Esophagus squamous epithelium (tissue), 5 donors: Measurements from ENCODE around the gene ABCA12. TPM values are rescaled to one million over a fixed set of nuclear protein-coding genes. Genes with fewer than 3 reads are reported as not detected.
A peak's percentile ranks its signal among the peaks of the same experiment; 100 is the strongest.

Source experiments
- DNase-seq: peaks from one replicate; lab custom pipeline; 2025; lab: John Stamatoyannopoulos, UW
- H3K27ac ChIP-seq, 4 donors: fragments of 200-600 bp; sonication (generic); one replicate each; pipeline ENCODE4 v1.5.1; 2016 to 2019; ENCODE audit warnings: mild to moderate bottlenecking in 1 of 4
- H3K27me3 ChIP-seq, 4 donors: fragments of 200-600 bp; sonication (generic); 1 replicate in 3 of 4; 2 replicates in 1 of 4; pipeline versions ENCODE4 v1.5.1 to v1.6.0; 2017 to 2021; ENCODE audit warnings: antibody characterized with exemption in 1 of 4
- H3K36me3 ChIP-seq, 3 donors: fragments of 200-600 bp; sonication (generic); one replicate each; pipeline ENCODE4 v1.5.1; 2016 to 2019
- H3K4me1 ChIP-seq, 3 donors: fragments of 200-600 bp; sonication (generic); one replicate each; pipeline ENCODE4 v1.5.1; 2017 to 2019
- H3K4me3 ChIP-seq, 4 donors: fragments of 200-600 bp; sonication (generic); 1 replicate in 3 of 4; 2 replicates in 1 of 4; pipeline ENCODE4 v1.5.1; 2016 to 2019; ENCODE audit warnings: mild to moderate bottlenecking in 2 of 4, moderate library complexity in 1 of 4
- H3K9me3 ChIP-seq, 3 donors: fragments of 200-600 bp; sonication (generic); one replicate each; pipeline ENCODE4 v1.5.1; 2016 to 2019
- POLR2A ChIP-seq, 4 donors: fragments of 450-650 bp; IDR thresholded peaks; one replicate each; pipeline ENCODE4 v1.6.1; 2017; ENCODE audit warnings: antibody characterized with exemption in 4 of 4, mild to moderate bottlenecking in 4 of 4, moderate library complexity in 3 of 4
- WGBS, 2 donors: methylation state at CpG; one replicate each; pipeline ENCODE4 v1.1.5; 2018; 5-methylcytosine and 5-hydroxymethylcytosine counted together
- intact Hi-C: fragments of 100-400 bp; cut with DNase I; formaldehyde crosslinking; loops from one replicate; pipeline ENCODE4 v1.15.0; 2022
- total RNA-seq, 4 donors: library from RNA; depleted of rRNA; stranded (reverse); fragments of >200 nt; gene quantifications; one replicate each; pipeline ENCODE4 v1.1.0, GENCODE V29; 2016
- TF ChIP-seq, protein P1 (sequence below), 6 experiments: fragments of 450-650 bp in 4 of 6; fragments of 200-600 bp in 2 of 6; sonication (generic) in 2 of 6; IDR thresholded peaks; one replicate each; pipeline ENCODE4 v1.5.1; 2016 to 2019; ENCODE audit warnings: antibody characterized with exemption in 6 of 6, mild to moderate bottlenecking in 4 of 6, moderate library complexity in 4 of 6
- donor health status: DM: yes; HTN: yes; CAD: no.

ABCA12 gene
- total RNA-seq, 4 donors from 2014 or later: 1.5 to 45.7 (median 3.8) TPM

DNA sequence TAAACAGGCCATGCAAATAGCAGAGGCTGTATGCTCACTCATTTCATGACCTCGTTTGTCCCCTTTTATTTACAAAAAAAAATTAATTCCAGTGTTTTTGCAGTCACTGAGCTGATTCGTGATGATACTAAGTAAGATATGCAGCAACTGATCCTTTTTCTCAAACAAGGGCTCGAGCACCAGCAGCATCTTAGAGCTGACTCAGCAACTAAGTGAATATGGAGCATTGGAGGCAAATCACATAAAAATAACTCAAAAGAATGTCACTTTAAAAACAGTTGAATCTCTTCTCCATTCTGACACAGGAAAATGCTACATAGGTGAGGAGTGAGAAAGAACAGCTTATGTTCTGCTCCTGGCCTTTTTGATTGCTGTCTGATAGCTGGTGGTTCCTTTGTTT, 152.8 kb downstream of the ABCA12 start:
- Histone ChIP-seq H3K36me3 (no peaks in the 10 kb centered on the region), H3K27me3 (no peaks in the 10 kb centered on the region), H3K9me3 (no peaks in the 10 kb centered on the region), H3K4me1 (no peaks in the 10 kb centered on the region), H3K27ac (no peak overlapping the region), H3K4me3 (no peak overlapping the region)
- DNase-seq: no peak
- 49 to 57% methylated on average over 3 of the region's 3 CpGs for WGBS, 2 donors
- TF ChIP-seq, protein P1, sequence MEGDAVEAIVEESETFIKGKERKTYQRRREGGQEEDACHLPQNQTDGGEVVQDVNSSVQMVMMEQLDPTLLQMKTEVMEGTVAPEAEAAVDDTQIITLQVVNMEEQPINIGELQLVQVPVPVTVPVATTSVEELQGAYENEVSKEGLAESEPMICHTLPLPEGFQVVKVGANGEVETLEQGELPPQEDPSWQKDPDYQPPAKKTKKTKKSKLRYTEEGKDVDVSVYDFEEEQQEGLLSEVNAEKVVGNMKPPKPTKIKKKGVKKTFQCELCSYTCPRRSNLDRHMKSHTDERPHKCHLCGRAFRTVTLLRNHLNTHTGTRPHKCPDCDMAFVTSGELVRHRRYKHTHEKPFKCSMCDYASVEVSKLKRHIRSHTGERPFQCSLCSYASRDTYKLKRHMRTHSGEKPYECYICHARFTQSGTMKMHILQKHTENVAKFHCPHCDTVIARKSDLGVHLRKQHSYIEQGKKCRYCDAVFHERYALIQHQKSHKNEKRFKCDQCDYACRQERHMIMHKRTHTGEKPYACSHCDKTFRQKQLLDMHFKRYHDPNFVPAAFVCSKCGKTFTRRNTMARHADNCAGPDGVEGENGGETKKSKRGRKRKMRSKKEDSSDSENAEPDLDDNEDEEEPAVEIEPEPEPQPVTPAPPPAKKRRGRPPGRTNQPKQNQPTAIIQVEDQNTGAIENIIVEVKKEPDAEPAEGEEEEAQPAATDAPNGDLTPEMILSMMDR (IDR thresholded peaks at IDR 0.05): no peak
- no peak for TF ChIP-seq POLR2A (IDR thresholded peaks at IDR 0.05)
- intact Hi-C loops: no loop called here

DNA sequence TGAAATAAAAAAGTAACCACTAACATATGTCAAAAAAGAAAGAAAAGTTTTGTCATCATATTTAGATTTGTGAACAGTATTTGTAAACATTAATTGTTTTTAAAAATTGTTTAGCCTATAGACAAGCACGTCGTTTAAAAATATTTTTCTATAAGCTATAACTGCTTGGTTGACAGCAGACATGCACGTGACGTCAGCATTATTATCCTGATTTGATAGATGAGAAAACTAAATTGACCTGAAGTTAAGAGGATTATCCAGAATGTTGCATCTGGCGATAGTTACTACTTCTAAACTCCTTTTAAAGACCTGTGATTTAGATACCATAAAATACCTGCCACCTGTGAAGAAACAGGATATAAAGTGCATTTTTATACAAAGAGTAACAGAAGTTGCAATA, 172.0 kb downstream of the ABCA12 start:
- H3K27ac ChIP-seq: no peak overlapping the region
- H3K9me3 ChIP-seq: no peaks in the 10 kb centered on the region
- no peaks in the 10 kb centered on the region for H3K4me1 ChIP-seq
- DNase-seq: no peak
- H3K4me3 ChIP-seq: no peak overlapping the region
- no peaks in the 10 kb centered on the region for H3K27me3 ChIP-seq
- TF ChIP-seq POLR2A (IDR thresholded peaks at IDR 0.05): no peak
- TF ChIP-seq, protein P1 (IDR thresholded peaks at IDR 0.05): no peak
- H3K36me3 ChIP-seq: no peaks in the 10 kb centered on the region
- intact Hi-C loops: loop anchor here (10.0 kb wide), 1 partner anchor 298 kb away; no protein-coding TSS in a partner anchor
- WGBS, 2 donors: 71 to 83% methylated on average over 5 of the region's 5 CpGs

DNA sequence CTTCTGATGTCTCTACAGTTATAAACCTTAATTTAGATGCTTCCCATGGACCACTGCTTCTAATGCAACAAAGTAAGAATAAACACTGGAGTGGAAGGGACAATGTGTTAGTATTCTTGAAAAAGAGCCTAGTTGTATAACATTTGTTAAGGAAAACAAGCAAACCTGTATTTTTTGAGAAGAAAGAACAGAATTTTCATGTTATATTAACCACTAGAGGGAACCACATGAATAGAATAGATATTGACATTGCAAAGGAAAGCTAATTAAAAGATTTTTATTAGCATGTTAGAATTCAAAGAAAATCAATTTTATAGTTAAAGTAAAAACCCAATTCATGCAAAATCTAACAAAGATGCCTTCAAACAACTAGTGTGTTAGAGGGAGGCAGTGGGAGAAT, 177.7 kb downstream of the ABCA12 start:
- DNase-seq: no peak
- H3K27ac ChIP-seq: no peak overlapping the region
- intact Hi-C loops: loop anchor here (10.0 kb wide), 1 partner anchor 304 kb away; no protein-coding TSS in a partner anchor

DNA sequence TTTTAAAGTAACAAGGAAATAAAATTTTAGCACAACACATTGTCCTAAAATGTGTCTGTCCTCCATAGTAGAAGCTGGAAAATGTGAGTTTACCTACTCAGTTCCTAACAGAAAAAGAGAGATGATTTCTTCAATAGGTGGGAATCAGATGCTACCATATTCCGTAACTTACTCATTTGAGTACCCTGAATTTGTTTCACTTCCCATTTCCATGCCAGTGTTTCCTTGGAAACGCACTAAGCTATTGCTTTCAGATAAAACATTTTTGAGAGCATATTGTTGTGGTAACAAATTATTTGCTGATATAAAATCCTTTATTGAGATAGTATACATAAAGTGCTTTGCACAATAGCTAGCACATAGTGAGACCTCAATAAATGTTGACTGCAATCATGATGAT, 191.5 kb downstream of the ABCA12 start:
- intact Hi-C loops: no loop called here
- 78 to 91% methylated on average over 2 of the region's 2 CpGs for WGBS, 2 donors
- DNase-seq: no peak

More for the DNA sequence above, 177.7 kb downstream of the ABCA12 start:
- no peak for TF ChIP-seq POLR2A (IDR thresholded peaks at IDR 0.05)
- TF ChIP-seq, protein P1 (IDR thresholded peaks at IDR 0.05): peak in 2 of 6 experiments; percentile 45 to 50
- Histone ChIP-seq H3K4me3 (no peak overlapping the region), H3K27me3 (no peaks in the 10 kb centered on the region), H3K36me3 (no peaks in the 10 kb centered on the region), H3K9me3 (no peaks in the 10 kb centered on the region), H3K4me1 (no peaks in the 10 kb centered on the region)

DNA sequence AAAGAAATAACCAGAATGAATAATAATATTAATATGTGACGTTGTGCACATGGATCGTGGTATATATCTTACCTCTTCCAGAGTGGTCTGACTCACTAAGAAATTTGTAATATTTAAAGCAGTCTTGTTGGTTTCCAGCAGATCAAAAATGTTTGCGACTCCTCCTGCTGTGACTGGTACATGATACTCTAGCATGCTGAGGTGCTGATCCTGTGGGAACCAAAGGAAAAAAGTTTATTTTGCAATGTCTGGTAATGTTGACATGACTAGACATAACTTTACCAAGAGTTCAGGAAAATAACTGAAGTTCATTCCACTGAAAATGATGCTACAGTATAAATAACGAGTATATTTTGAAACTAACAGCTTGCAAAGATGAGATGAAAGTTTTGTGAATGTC, 204.4 kb downstream of the ABCA12 start:
- DNase-seq: no peak
- 79 to 80% methylated on average over 4 of the region's 4 CpGs for WGBS, 2 donors
- TF ChIP-seq POLR2A (IDR thresholded peaks at IDR 0.05): no peak
- TF ChIP-seq, protein P1 (IDR thresholded peaks at IDR 0.05): no peak
- no peak overlapping the region for H3K27ac ChIP-seq
- H3K9me3 ChIP-seq: no peaks in the 10 kb centered on the region
- H3K4me3 ChIP-seq: no peak overlapping the region
- peaks cover 0 to 4% (median 0%) of the 10 kb centered on the region in 3 donors for H3K4me1 ChIP-seq
- H3K36me3 ChIP-seq: no peaks in the 10 kb centered on the region
- intact Hi-C loops: no loop called here
- no peaks in the 10 kb centered on the region for H3K27me3 ChIP-seq

More for the DNA sequence above, 191.5 kb downstream of the ABCA12 start:
- Histone ChIP-seq H3K4me1 (no peaks in the 10 kb centered on the region), H3K27ac (no peak overlapping the region), H3K27me3 (no peaks in the 10 kb centered on the region), H3K4me3 (no peak overlapping the region), H3K9me3 (no peaks in the 10 kb centered on the region), H3K36me3 (no peaks in the 10 kb centered on the region)
- TF ChIP-seq, protein P1 (IDR thresholded peaks at IDR 0.05): no peak
- TF ChIP-seq POLR2A (IDR thresholded peaks at IDR 0.05): no peak
